Measurements from ENCODE around the gene ATP13A4. TPM values are rescaled to one million over a fixed set of nuclear protein-coding genes. Genes with fewer than 3 reads are reported as not detected.

ATP13A4 gene
- total RNA-seq, 1 experiment from 2014 or later = not detected

- Mint-ChIP-seq H3K4me3 (ENCODE audit: unreplicated experiment) (no peak overlapping the region), H3K27me3 (ENCODE audit: insufficient read depth, unreplicated experiment) (peaks cover 24% of the 10 kb centered on the region), H3K36me3 (ENCODE audit: insufficient read depth, unreplicated experiment) (no peaks in the 10 kb centered on the region), H3K9me3 (ENCODE audit: unreplicated experiment) (no peaks in the 10 kb centered on the region), H3K4me1 (ENCODE audit: insufficient read depth, unreplicated experiment) (no peaks in the 10 kb centered on the region), H3K27ac (ENCODE audit: low read depth, unreplicated experiment) (no peak overlapping the region)
- ChIA-PET CTCF (interaction anchor here (0.6 to 0.7 kb wide), 2 partner anchors 152 to 390 kb away, joined by 3 to 4 read pairs; no protein-coding TSS in a partner anchor), POLR2A (interaction anchor here (0.7 kb wide), 1 partner anchor 10 kb away, joined by 3 read pairs; no protein-coding TSS in a partner anchor)
- TF ChIP-seq CTCF (IDR thresholded peaks at IDR 0.05; ENCODE audit: unreplicated experiment) = no peak
- no peak for DNase-seq (ENCODE audit: unreplicated experiment)
- intact Hi-C loops (cut with micrococcal nuclease) = no loop called here
- BruUV-seq (replicated peaks) = no TSS peak
These were observed 32.2 kb downstream of the ATP13A4 start for GRCh38 chr3:193522473-193522872.

- Mint-ChIP-seq H3K4me3 (ENCODE audit: unreplicated experiment) (no peak overlapping the region), H3K9me3 (ENCODE audit: unreplicated experiment) (no peaks in the 10 kb centered on the region), H3K27me3 (ENCODE audit: insufficient read depth, unreplicated experiment) (peaks cover 41% of the 10 kb centered on the region), H3K36me3 (ENCODE audit: insufficient read depth, unreplicated experiment) (no peaks in the 10 kb centered on the region), H3K27ac (ENCODE audit: low read depth, unreplicated experiment) (no peak overlapping the region), H3K4me1 (ENCODE audit: insufficient read depth, unreplicated experiment) (no peaks in the 10 kb centered on the region)
- no peak for DNase-seq (ENCODE audit: unreplicated experiment)
- CTCF ChIA-PET = no interaction called here
- no TSS peak for BruUV-seq (replicated peaks)
- no peak for TF ChIP-seq CTCF (IDR thresholded peaks at IDR 0.05; ENCODE audit: unreplicated experiment)
- POLR2A ChIA-PET = no interaction called here
- intact Hi-C loops (cut with micrococcal nuclease) = no loop called here
These were observed 34.0 kb downstream of the ATP13A4 start for GRCh38 chr3:193520738-193521137.

- Mint-ChIP-seq H3K27ac (ENCODE audit: low read depth, unreplicated experiment) (no peak overlapping the region), H3K36me3 (ENCODE audit: insufficient read depth, unreplicated experiment) (no peaks in the 10 kb centered on the region), H3K4me1 (ENCODE audit: insufficient read depth, unreplicated experiment) (no peaks in the 10 kb centered on the region), H3K4me3 (ENCODE audit: unreplicated experiment) (no peak overlapping the region), H3K27me3 (ENCODE audit: insufficient read depth, unreplicated experiment) (peaks cover 79% of the 10 kb centered on the region), H3K9me3 (ENCODE audit: unreplicated experiment) (no peaks in the 10 kb centered on the region)
- intact Hi-C loops (cut with micrococcal nuclease) = no loop called here
- no peak for DNase-seq (ENCODE audit: unreplicated experiment)
- ChIA-PET CTCF (no interaction called here), POLR2A (no interaction called here)
- no TSS peak for BruUV-seq (replicated peaks)
- no peak for TF ChIP-seq CTCF (IDR thresholded peaks at IDR 0.05; ENCODE audit: unreplicated experiment)
These were observed 38.7 kb downstream of the ATP13A4 start for GRCh38 chr3:193515966-193516365.

GRCh38 chr3:193510154-193510553 lies 44.5 kb downstream of the ATP13A4 start:
- H3K36me3 Mint-ChIP-seq (ENCODE audit: insufficient read depth, unreplicated experiment) = no peaks in the 10 kb centered on the region
- H3K4me3 Mint-ChIP-seq (ENCODE audit: unreplicated experiment) = no peak overlapping the region
- no peak for TF ChIP-seq CTCF (IDR thresholded peaks at IDR 0.05; ENCODE audit: unreplicated experiment)
- H3K27me3 Mint-ChIP-seq (ENCODE audit: insufficient read depth, unreplicated experiment) = peaks cover 76% of the 10 kb centered on the region
- DNase-seq (ENCODE audit: unreplicated experiment) = no peak
- no peaks in the 10 kb centered on the region for H3K9me3 Mint-ChIP-seq (ENCODE audit: unreplicated experiment)
- H3K4me1 Mint-ChIP-seq (ENCODE audit: insufficient read depth, unreplicated experiment) = peaks cover 7% of the 10 kb centered on the region
- BruUV-seq (replicated peaks) = no TSS peak
- no peak overlapping the region for H3K27ac Mint-ChIP-seq (ENCODE audit: low read depth, unreplicated experiment)
- ChIA-PET CTCF (no interaction called here), POLR2A (interaction anchor here (1.4 kb wide), 1 partner anchor 10 kb away, joined by 3 read pairs; no protein-coding TSS in a partner anchor)
- intact Hi-C loops (cut with micrococcal nuclease) = no loop called here
